Measurements from ENCODE around the gene MRPL21. TPM values are rescaled to one million over a fixed set of nuclear protein-coding genes. Genes with fewer than 3 reads are reported as not detected.

MRPL21 gene
- polyA plus RNA-seq, 2 of the 4 experiments (the other 2 are of a cell fraction) = 116 to 131 TPM

GRCh38 chr11:68935066-68935465, 31.4 kb upstream of the MRPL21 start (continued):
- no peak for TF ChIP-seq E2F6 (IDR thresholded peaks at IDR 0.05; ENCODE audit: borderline replicate concordance, low read depth)
- no peak for TF ChIP-seq CHD2 (IDR thresholded peaks at IDR 0.05; ENCODE audit: low read length, partially characterized antibody)

GRCh38 chr11:68934666-68935065, 31.0 kb upstream of the MRPL21 start:
- TF ChIP-seq EHMT2 (IDR thresholded peaks at IDR 0.05; ENCODE audit: low read depth) (no peak), POLR2A (IDR thresholded peaks at IDR 0.05; ENCODE audit: low read length) (no peak), REST (IDR thresholded peaks at IDR 0.05) (no peak), HMGXB4 (CRISPR knock-in tag; IDR thresholded peaks at IDR 0.05; ENCODE audit: borderline replicate concordance) (no peak), JUNB (IDR thresholded peaks at IDR 0.05) (no peak), GATA3 (IDR thresholded peaks at IDR 0.05; ENCODE audit: borderline replicate concordance) (no peak), FOSL2 (IDR thresholded peaks at IDR 0.05) (no peak), FOSL2 (CRISPR knock-in tag; IDR thresholded peaks at IDR 0.05) (no peak), ZSCAN20 (CRISPR knock-in tag; IDR thresholded peaks at IDR 0.05) (no peak), NFE2L2 (conservative IDR thresholded peaks at IDR 0.05; ENCODE audit: low read length) (no peak), EP300 (IDR thresholded peaks at IDR 0.05) (no peak), MAZ (IDR thresholded peaks at IDR 0.05; ENCODE audit: borderline replicate concordance, low read depth, low read length) (no peak), CHD2 (IDR thresholded peaks at IDR 0.05; ENCODE audit: low read length, partially characterized antibody) (no peak), USF2 (IDR thresholded peaks at IDR 0.05) (no peak), CTCF (IDR thresholded peaks at IDR 0.05) (no peak), CEBPB (IDR thresholded peaks at IDR 0.05) (no peak)
- no peak overlapping the region for H3K4me2 ChIP-seq
- no peaks in the 10 kb centered on the region for H3K9me3 ChIP-seq
- WGBS (ENCODE audit: missing lambda C conversion rate) = 92% methylated on average over 11 of the region's 13 CpGs
- CTCF ChIA-PET = interaction anchor here (0.6 to 1.2 kb wide), 2 partner anchors 110 to 143 kb away, joined by 3 to 4 read pairs; no protein-coding TSS in a partner anchor
- H3K27ac ChIP-seq = no peak overlapping the region
- POLR2A ChIA-PET = no interaction called here
- FAIRE-seq (no peak), ATAC-seq (no peak), DNase-seq (ENCODE audit: low read depth in 1 of 2, low spot score in 1 of 2) (no peak)
- H3K4me3 ChIP-seq = no peak overlapping the region
- no peaks in the 10 kb centered on the region for H3K4me1 ChIP-seq

- H3K4me3 ChIP-seq = no peak overlapping the region
- no peaks in the 10 kb centered on the region for H3K4me1 ChIP-seq
- ChIA-PET CTCF (interaction anchor here (0.6 to 1.3 kb wide), 5 partner anchors 9 to 142 kb away, joined by 3 to 4 read pairs (median 3); no protein-coding TSS in a partner anchor), POLR2A (no interaction called here)
- FAIRE-seq = no peak
- 88% methylated on average over 12 of the region's 12 CpGs for WGBS (ENCODE audit: missing lambda C conversion rate)
- no peak overlapping the region for H3K4me2 ChIP-seq
- H3K27ac ChIP-seq = no peak overlapping the region
- no peak for DNase-seq (ENCODE audit: low read depth in 1 of 2, low spot score in 1 of 2)
- no peaks in the 10 kb centered on the region for H3K9me3 ChIP-seq
- no peak for TF ChIP-seq ZFP36 (IDR thresholded peaks at IDR 0.05; ENCODE audit: borderline replicate concordance, partially characterized antibody)
- no peak for ATAC-seq
These were observed 30.7 kb upstream of the MRPL21 start for GRCh38 chr11:68934321-68934645.

Data from A549 (cell line).